NCI-H2227 treated with DMSO at 0.1 percent for 48 hours (cell line): ENCODE data around the gene ECEL1.
A peak's percentile ranks its signal among the peaks of the same experiment; 100 is the strongest.

Experiments used
- DNase-seq: peaks from one replicate; lab custom pipeline; 2025; lab: John Stamatoyannopoulos, UW

ECEL1 gene

DNA sequence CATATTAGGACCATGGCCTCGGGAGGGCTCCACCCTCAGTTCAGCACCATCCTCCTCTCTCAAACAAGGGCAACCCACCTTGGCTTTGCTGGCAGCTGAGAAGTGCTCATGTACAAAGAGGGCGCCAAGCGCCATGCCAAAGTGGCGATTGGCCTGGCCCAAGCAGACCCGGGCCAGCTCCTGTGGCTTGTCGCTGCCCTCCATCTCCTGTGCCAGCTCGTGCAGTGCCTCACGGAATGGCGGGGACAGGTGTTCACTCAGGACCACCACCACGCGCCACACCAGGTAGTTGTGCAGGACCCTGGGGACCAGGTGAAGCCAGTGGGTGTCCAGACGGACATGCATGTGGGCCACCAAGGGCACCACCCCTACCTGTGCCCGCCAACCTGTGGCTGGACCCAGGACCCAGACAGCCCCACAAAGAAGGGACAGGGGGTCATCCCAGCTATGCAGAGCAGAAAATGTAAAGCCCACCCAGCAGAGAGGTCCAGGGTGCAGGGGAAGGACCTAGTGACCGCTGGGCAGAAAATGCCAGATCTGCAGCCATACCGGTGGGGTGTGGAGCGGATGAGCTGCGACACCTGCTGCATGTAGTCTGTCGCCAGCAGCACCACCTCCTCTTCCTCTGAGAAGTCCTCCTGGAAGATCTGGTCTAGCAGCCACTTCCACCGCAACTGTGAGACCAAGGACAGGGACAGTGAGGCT, 3.6 kb downstream of the ECEL1 start:
- DNase-seq, result no peak

DNA sequence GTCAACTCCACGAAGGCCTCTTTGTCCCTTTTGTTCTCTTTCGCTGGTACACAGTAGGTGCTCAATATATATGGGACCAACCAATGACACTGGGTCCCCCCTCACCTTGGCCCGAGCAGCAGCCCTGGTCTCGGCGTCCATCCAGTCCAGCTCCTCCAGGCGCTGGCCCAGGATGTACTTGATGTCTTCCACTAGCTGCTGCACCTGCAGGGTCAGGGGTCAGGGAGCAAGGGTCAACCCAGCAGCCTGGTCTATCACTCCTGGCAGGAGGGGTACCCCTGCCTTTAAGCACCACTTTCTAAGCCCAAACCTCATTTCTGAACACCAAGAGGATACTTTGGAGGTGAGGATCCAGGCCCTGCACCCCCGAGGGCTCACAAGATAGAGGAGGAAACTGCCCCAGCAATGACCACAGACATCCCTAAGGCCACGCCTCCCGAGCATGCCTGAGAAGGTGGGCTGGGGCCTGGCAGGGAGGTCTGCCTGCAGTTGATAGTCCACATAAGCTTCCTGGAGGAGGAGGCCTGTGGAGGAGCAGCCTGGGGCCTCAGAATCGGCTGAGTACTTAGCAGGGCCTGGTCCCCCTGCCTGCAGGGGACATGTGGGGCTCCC, 4.2 kb downstream of the ECEL1 start:
- no peak for DNase-seq

DNA sequence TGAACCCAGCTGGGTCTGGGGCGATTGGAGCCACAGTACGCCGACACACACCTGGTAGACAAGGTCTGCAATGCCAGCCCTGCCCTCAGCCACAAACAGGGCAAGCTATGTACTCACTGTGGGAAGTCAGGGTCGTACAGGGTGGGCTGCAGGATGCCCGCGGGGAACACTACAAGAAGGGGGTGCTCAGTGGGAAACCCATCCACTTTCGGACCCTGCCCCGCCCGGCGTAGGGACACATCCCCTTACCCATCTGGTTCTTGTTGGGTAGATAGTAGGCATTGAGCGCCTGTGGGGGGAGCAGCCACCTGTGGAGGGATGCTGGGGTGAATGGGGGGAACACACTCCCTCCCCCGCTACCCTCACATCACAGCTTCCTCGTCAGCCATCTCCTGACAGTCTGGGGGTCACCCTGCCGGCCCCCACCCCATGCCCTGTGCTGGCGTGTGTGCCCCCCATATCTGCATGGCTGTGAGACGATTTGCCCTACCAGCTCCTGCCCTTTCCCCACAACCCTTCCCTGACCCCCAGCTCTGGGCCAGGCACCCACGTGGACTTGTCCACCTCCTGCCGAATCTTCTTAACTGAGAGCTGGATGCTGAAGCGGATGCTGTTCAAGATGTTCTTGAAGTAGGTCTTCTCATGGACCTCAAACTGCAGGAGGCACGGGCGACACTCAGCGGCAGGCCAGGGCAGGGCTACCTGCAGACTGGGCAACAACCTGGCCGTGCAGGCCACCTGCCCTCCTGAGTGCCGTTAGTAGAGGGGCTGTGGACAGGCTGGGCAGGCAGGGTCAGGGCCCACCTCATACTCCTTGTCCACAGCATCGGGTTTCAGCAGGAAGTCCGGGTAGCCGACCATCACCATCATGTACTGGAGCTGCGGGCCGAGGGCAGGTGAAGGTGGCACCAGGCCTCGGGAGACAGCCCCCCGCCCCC, 5.1 kb downstream of the ECEL1 start:
- DNase-seq, result no peak

- no peak for DNase-seq
Measured at GRCh38 chr2:232481322-232482140, 6.1 kb downstream of the ECEL1 start.

- no peak for DNase-seq
Measured at GRCh38 chr2:232480201-232481190, 7.1 kb downstream of the ECEL1 start.

GRCh38 chr2:232479341-232480200, 8.1 kb downstream of the ECEL1 start:
- DNase-seq, result no peak

- no peak for DNase-seq
Measured at GRCh38 chr2:232478571-232479340, 8.9 kb downstream of the ECEL1 start.

- no peak for DNase-seq
Measured at GRCh38 chr2:232477751-232478510, 9.7 kb downstream of the ECEL1 start.

GRCh38 chr2:232476791-232477190, 10.8 kb downstream of the ECEL1 start:
- no peak for DNase-seq

DNA sequence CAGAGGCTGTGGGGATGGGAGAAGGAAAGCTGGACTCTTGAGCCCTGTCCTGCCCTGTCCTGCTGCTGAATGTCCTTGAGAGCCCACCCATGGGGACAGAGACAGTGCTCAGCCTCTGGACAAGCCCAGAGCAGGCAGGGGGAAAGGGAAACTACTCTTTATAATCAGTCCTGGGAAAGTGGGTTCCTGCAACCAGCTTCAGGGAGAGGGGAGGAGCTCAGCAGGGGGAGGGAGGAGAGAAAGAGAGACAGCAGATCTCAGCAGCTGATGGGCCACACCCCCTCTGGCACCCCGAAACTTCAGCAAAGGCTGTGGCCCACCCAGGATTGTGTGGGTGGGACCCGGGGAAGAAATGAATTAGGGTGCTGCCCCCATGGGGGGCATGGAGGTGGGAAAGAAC, 11.6 kb downstream of the ECEL1 start:
- DNase-seq, result no peak

DNA sequence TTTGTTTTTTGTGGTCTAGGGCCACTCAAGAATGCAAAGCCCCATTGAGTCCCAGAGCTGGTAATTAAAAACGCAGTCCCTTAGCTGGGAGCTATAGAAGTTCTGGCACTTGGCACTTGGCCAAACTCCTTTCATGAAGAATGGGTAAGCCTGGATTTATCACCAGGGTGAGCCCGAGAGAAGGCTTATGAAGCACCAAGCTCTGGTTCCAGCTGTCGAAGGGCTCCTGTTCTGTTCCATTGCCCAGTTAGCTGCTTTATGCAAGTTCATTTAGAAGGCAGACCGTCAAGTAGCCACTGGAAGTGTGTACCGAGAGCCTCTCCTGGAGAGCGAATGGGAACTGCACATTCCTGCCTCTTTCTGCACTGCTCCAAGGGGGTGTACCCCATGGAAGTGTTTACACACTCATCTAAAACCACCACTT, 14.2 kb downstream of the ECEL1 start:
- DNase-seq, result peak; percentile 45

GRCh38 chr2:232466221-232466620, 21.4 kb downstream of the ECEL1 start:
- no peak for DNase-seq

- no peak for DNase-seq
Measured at GRCh38 chr2:232465061-232465460, 22.6 kb downstream of the ECEL1 start.

GRCh38 chr2:232464544-232464885, 23.1 kb downstream of the ECEL1 start:
- no peak for DNase-seq

DNA sequence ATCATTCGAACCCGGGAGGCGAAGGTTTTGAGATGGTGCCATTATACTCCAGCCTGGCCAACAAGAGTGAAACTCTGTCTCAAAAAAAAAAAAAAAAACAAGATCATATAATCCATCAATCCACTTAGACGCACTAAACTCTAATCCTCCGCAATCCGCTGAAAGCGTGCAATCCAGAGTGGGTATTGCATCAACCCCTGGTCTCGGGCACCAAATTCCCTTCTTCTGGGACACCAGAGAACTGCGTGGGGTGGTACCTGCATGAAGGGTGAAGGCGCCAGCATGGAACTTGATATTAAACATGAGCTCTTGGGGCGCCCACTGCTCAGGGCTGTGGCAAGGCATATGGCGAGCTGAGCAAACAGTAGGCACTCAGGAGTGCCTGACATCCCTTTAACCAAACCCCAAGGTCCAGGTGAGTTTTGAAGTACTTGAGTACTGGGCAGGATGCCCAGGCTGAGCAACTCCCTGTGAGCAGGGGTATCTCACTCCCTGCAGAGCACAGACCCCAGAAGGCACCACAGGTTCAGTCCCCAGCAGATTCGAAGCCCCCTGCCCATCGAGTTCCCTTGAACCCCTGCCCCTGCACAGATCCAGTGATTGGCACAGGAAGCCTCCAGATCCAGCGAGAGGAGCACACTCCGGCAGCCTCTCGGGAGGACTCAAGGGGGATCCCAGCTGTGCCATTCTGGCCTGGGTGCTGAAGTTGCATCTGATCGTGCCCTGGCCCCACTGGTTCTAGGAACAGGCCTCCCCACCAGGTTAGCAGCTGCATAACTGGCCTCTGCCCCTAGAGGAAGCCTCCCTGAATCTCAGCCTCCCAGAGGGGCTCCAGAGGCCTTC, 23.7 kb downstream of the ECEL1 start:
- DNase-seq, result no peak

GRCh38 chr2:232460171-232460570, 27.5 kb downstream of the ECEL1 start:
- DNase-seq, result no peak

DNA sequence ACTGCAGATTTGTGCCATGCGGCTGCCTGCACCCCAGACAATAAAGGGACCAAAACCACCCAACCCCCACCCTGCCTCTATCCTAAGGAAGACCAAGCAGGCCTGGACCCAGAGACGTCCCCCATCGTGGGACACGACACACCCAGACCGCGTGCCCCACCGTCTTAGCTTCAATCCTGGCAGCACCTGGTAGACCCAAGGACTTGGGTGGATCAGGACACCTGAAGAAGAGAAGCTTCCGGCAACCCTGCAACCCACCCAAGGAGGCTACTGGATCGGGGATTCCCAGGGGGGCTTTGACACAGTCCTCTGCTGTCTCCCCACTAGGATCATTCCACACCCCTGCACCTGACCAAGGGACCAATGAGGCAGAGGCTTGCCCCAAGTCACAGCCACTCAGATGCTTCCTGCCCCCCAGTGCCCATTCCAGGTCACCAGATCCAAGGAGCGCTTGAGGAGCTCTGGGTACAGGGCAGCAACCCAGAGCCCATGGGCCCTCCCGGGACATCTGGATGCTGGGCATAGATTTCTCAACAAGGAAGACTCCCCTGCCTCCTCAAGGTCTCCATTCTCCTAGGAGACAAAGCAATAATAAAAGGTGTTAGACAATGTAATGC, 28.1 kb downstream of the ECEL1 start:
- DNase-seq, result no peak
